ENCODE data around the gene HOMER3.

The HOMER3 gene

GRCh38 chr19:18940769-18941627 lies at the start of gene HOMER3:
HOMER3 (minus strand) TSS chr19:18941217; CDS start chr19:18938982, 2,235 bp downstream.
- DNase-seq (ENCODE audit: low spot score) = peak; percentile 99

GRCh38 chr19:18990128-18990708 lies 49.2 kb upstream of the HOMER3 start:
- no peak for DNase-seq (ENCODE audit: low spot score)

GRCh38 chr19:18989316-18989715 lies 48.3 kb upstream of the HOMER3 start:
- DNase-seq (ENCODE audit: low spot score) = no peak

- no peak for DNase-seq (ENCODE audit: low spot score)
Observed at GRCh38 chr19:18987456-18987855, 46.4 kb upstream of the HOMER3 start.

GRCh38 chr19:18985257-18985656 lies 44.2 kb upstream of the HOMER3 start:
- DNase-seq (ENCODE audit: low spot score) = no peak

- no peak for DNase-seq (ENCODE audit: low spot score)
Observed at GRCh38 chr19:18984251-18984650, 43.2 kb upstream of the HOMER3 start.

- DNase-seq (ENCODE audit: low spot score) = no peak
Observed at GRCh38 chr19:18982669-18983068, 41.7 kb upstream of the HOMER3 start.

GRCh38 chr19:18980432-18981020 lies 39.5 kb upstream of the HOMER3 start:
- DNase-seq (ENCODE audit: low spot score) = no peak

GRCh38 chr19:18978616-18979015 lies 37.6 kb upstream of the HOMER3 start:
- no peak for DNase-seq (ENCODE audit: low spot score)

- DNase-seq (ENCODE audit: low spot score) = no peak
Observed at GRCh38 chr19:18975869-18976268, 34.9 kb upstream of the HOMER3 start.

- DNase-seq (ENCODE audit: low spot score) = no peak
Observed at GRCh38 chr19:18975011-18975410, 34.0 kb upstream of the HOMER3 start.

- no peak for DNase-seq (ENCODE audit: low spot score)
Observed at GRCh38 chr19:18972851-18973250, 31.8 kb upstream of the HOMER3 start.

- no peak for DNase-seq (ENCODE audit: low spot score)
Observed at GRCh38 chr19:18972301-18972811, 31.3 kb upstream of the HOMER3 start.

- no peak for DNase-seq (ENCODE audit: low spot score)
Observed at GRCh38 chr19:18969931-18970659, 29.1 kb upstream of the HOMER3 start.

- DNase-seq (ENCODE audit: low spot score) = no peak
Observed at GRCh38 chr19:18967358-18968146, 26.5 kb upstream of the HOMER3 start.

GRCh38 chr19:18966307-18966706 lies 25.3 kb upstream of the HOMER3 start:
- no peak for DNase-seq (ENCODE audit: low spot score)

- DNase-seq (ENCODE audit: low spot score) = no peak
Observed at GRCh38 chr19:18964121-18964520, 23.1 kb upstream of the HOMER3 start.

- DNase-seq (ENCODE audit: low spot score) = no peak
Observed at GRCh38 chr19:18961767-18962620, 21.0 kb upstream of the HOMER3 start.

GRCh38 chr19:18960370-18960769 lies 19.4 kb upstream of the HOMER3 start:
- DNase-seq (ENCODE audit: low spot score) = no peak

- DNase-seq (ENCODE audit: low spot score) = no peak
Observed at GRCh38 chr19:18955042-18955441, 14.0 kb upstream of the HOMER3 start.

GRCh38 chr19:18954094-18954493 lies 13.1 kb upstream of the HOMER3 start:
- no peak for DNase-seq (ENCODE audit: low spot score)
